Activated CD4-positive, alpha-beta T cell treated with anti-CD3 and anti-CD28 coated beads for 1 hour (primary cell): ENCODE results near the gene DCHS2.

Source experiments
- DNase-seq: peaks from one replicate; pipeline ENCODE4 v3.0.0-alpha.2; 2020

DCHS2 gene

GRCh38 chr4:154491341-154492271, at the start of gene DCHS2:
Gene DCHS2, minus strand, starts transcription at chr4:154491799. Its CDS starts 444 bp downstream, at chr4:154491355.
- DNase-seq: no peak

- DNase-seq: no peak
These were observed 42.7 kb upstream of the DCHS2 start for GRCh38 chr4:154534296-154534695.

DNA sequence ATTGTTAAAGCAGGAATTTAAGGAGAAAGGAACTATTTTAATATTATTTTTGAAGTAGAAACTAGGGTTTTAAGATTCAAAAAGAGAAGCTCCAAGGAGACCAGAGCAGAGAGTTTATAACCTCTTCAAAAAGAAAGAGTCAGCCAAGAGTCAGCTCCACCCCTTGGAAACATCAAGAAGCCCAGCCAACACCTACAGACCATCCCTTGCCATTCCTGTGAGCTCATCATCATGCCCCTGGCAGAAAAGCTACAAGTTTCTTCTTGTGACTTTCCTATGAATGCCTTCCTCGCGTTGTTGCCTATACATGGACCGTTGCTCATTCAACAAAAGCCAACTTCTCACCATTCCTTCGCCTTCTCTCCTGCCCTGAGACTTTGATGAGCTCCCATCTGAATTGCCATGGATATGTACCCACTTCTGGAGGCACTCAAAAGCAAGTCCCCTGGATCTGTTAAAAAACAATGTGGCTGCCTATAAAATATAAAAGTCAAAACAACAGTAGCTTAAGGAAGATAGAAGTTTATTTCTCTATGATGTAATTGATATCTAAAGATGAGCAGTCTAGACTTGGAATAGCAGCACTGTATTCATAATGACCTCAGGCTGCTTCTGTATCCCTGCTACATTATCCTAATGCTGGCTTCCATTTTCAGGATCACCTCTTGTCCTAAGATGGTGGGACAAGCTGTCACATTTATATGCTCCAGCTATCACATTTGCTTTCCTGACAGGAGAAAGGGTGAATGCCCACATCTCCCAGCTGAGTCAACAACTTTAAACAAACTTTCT, 38.3 kb upstream of the DCHS2 start:
- no peak for DNase-seq

GRCh38 chr4:154528869-154529268, 37.3 kb upstream of the DCHS2 start:
- DNase-seq: no peak

- DNase-seq: no peak
These were observed 35.7 kb upstream of the DCHS2 start for GRCh38 chr4:154527308-154527707.

DNA sequence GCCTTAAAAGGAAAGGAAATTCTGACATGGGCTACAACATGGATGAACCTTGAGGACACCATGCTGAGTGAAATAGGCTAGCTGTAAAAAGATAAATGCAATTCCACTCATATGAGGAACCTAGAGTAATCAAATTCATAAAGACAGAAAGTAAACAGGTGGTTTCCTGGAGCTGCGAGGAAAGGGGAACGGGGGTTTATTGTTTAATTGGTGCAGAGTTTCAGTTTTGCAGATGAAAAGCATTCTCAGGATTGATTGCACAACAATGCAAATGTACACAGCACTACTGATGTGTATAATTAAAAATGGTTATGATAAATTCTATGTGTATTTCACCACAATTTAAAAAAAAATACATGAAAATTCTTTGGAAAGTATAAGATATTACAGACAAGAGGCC, 34.6 kb upstream of the DCHS2 start:
- no peak for DNase-seq

DNA sequence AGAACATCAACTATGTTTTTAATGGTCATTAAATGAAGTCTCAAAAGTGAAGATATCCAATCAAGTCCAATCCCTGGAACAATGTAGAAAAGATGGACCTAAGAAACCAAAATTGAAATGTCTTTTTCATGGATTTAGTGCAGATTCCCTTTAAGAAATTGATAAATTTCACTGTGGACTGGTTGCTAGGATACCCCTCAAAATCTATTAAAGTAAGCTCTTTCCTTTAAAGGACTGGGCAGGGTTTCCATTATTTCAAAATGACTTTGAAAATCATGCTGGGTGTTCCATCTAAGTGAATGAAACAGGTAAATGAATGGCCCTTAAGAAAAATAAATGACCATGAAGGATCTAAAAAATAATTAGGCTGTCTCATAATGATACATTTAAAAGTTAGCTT, 30.0 kb upstream of the DCHS2 start:
- no peak for DNase-seq

DNA sequence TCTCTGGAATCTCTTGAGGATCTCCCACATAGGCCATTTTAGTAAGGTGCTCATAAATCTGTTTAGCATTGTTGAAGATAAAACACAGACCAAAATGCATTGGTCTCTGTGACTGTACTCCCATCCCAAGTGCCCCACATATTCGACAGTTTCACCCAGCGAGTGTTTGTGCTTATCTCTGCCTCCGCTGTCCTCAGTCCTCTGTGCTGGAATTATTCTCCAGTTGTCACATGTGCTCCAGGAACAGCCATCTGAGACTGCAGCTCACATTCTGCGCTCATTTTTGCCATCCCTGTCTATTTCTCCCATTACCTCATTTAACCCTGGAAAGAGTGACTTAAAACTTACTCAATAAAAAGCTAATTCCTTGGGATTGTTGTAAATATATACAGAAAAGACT, 27.6 kb upstream of the DCHS2 start:
- no peak for DNase-seq

GRCh38 chr4:154517591-154517990, 26.0 kb upstream of the DCHS2 start:
- no peak for DNase-seq

- no peak for DNase-seq
These were observed 24.9 kb upstream of the DCHS2 start for GRCh38 chr4:154516318-154517029.

DNA sequence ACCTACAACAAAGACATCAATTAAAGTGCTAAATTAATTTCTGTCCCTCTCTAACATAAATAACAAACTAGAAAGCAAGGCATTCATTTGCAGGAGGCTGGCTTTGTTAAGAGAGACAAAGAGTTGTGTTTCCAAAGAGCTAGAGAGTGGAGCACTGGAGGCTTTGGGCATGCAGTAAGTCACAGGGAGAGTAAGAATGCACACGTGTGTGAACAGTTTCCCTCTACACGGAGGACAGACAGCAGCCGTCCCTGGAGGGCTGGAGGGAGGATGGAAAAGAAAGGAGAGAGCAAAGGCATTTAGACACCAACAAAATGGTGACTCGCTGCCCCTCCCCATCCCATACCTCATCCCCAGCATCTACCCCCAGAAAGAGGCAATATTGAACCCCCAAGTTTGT, 20.4 kb upstream of the DCHS2 start:
- no peak for DNase-seq

GRCh38 chr4:154511548-154511947, 19.9 kb upstream of the DCHS2 start:
- DNase-seq: no peak

DNA sequence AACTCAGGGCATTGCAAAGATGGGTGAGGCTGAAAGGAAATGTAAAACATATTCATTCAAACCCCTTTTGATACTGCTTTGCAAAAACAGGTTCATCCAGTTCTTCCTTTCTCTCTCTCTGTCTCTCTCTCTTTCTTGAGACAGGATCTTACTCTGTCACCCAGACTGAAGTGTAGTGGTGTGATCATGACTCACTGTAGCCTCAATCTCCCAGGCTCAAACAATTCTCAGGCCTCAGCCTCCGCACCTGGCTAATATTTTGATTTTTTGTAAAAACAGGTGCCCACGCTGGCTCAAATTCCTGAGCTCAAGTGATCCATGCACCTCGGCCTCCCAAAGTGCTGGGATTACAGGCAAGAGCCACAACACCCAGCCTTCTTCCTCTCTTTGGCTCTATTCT, 15.6 kb upstream of the DCHS2 start:
- DNase-seq: no peak

DNA sequence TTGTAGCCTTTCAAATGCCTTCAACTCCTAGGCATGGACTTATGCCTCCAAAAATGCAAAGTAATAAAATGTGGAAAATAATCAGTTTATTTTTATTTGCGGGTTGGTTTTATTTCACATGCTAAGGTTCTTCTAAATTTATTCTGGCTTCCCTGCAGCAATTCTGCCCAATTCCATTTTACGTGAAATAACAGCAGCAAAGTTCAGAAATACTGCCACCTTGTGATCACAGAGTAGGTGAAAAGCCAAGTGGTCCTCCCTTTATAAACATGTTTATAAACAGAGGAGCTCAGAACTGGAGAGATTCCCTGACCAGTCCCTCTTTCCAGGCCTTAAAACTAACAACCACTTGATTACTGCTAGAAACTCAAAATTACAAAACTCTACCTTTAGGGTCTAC, 14.7 kb upstream of the DCHS2 start:
- no peak for DNase-seq

DNA sequence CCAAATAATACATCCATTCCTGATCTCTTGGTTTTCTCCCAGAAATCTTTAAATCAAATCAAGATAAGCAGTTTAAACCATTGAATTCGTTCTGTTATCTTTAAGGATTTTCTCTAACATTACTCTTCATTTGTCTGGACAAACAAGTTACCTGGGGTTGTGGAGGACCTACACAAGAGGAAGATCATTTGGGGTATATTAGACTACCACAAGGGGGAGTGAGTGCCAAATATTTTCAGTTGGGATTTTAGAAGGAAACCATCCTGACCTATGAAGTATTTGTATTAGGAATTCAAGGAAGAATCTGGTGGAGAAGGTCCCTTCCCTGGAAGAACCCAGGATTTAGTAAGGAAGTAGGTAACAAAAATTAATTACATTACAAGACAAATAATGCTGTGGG, 12.0 kb upstream of the DCHS2 start:
- no peak for DNase-seq

GRCh38 chr4:154502111-154502510, 10.5 kb upstream of the DCHS2 start:
- DNase-seq: no peak

DNA sequence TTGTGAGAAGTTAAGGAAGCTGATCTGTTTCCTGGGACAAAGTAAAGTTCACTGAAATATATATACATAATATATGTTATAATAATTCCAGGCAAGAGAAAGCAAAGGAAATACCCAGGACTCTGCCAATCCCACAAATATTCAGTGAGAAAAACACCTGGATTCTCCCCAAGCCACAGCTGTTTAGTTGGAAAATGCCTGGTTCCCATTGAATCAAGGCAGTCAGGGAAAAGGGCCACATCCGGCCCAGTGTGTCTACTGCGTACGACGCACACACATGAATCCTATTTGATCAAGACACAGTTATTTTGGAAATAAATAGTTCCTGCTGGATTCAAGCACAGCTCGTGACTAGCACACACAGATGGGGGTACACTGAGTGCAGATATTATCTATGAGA, 6.3 kb upstream of the DCHS2 start:
- DNase-seq: no peak

GRCh38 chr4:154495867-154496266, 4.3 kb upstream of the DCHS2 start:
- DNase-seq: no peak

GRCh38 chr4:154492288-154492687, 689 bp upstream of the DCHS2 start:
- DNase-seq: no peak

- no peak for DNase-seq
These were observed 837 bp downstream of the DCHS2 start for GRCh38 chr4:154490583-154491340.

GRCh38 chr4:154490234-154490582, 1.4 kb downstream of the DCHS2 start:
- DNase-seq: no peak

- DNase-seq: no peak
These were observed 1.9 kb downstream of the DCHS2 start for GRCh38 chr4:154489558-154490233.
